K562 (cell line): ENCODE results near the gene TMEM108. TPM values are rescaled to one million over a fixed set of nuclear protein-coding genes. Genes with fewer than 3 reads are reported as not detected.

Source experiments
- ATAC-seq: fragments of 200-7000 bp; cut with Tn5 transposase; 3 replicates; pipeline ENCODE4 v1.9.1; 2020; ENCODE audit warnings: moderate library complexity
- BruUV-seq: library from RNA; stranded (reverse); fragments of 400-500 nt; replicated peaks from 2 replicates; lab custom pipeline; 2021; lab: Mats Ljungman, UMichigan
- CTCF ChIA-PET: fragments of 300-600 bp; formaldehyde crosslinking; extraction: SDS; loops from one replicate; lab custom pipeline; 2021; ENCODE audit warnings: low intra/inter-chr PET ratio; lab: Yijun Ruan, JAX
- POLR2A ChIA-PET: fragments of 300-600, 350-650 bp; sonication (Branson Sonifier 250); formaldehyde crosslinking; extraction: SDS; loops from one replicate; lab custom pipeline; 2021; ENCODE audit warnings: antibody characterized with exemption, inconsistent platforms; lab: Yijun Ruan, JAX
- DNase-seq, 4 experiments: peaks; one replicate each; pipeline versions ENCODE4 v3.0.0 to v3.0.0-alpha.2; 2011 to 2018; ENCODE audit warnings: low spot score in 3 of 4, mixed read lengths in 3 of 4; ENCODE audit errors: extremely low read depth in 1 of 4
- FAIRE-seq: peaks from 2 replicates; lab custom pipeline; 2011; peaks lifted over from hg19 to GRCh38; lab: Jason Lieb, UNC
- H2AFZ ChIP-seq: 2 replicates; pipeline ENCODE4 v1.6.0; 2011; ENCODE audit warnings: low read depth, low read length, control low read depth, inconsistent platforms
- H3K27ac ChIP-seq: fragments of 200-600 bp; 3 replicates; pipeline ENCODE4 v1.8.0; 2011; ENCODE audit warnings: low read depth, mild to moderate bottlenecking, control low read depth, inconsistent platforms, low read length, moderate library complexity, mixed read lengths; ENCODE audit errors: extremely low read depth
- H3K27me3 ChIP-seq, 2 experiments: fragments of 300-600 bp in 1 of 2; 2 replicates in 1 of 2; 3 replicates in 1 of 2; pipeline versions ENCODE4 v1.6.0 to v1.8.0; 2011; ENCODE audit warnings: inconsistent platforms in 2 of 2, low read length in 2 of 2, mild to moderate bottlenecking in 1 of 2, mixed read lengths in 1 of 2, moderate library complexity in 1 of 2; ENCODE audit not compliant: control insufficient read depth in 2 of 2, insufficient read depth in 2 of 2
- H3K36me3 ChIP-seq: fragments of 300-600 bp; 3 replicates; pipeline ENCODE4 v1.8.0; 2011; ENCODE audit warnings: mild to moderate bottlenecking, low read length, inconsistent platforms; ENCODE audit not compliant: control insufficient read depth, insufficient read depth
- H3K4me1 ChIP-seq, 2 experiments: fragments of 200-600 bp in 1 of 2; replicated peaks in 1 of 2; 2 replicates in 1 of 2; 3 replicates in 1 of 2; pipeline versions ENCODE4 v1.5.1 to v1.8.0; 2011; ENCODE audit warnings: inconsistent platforms in 2 of 2, low read length in 2 of 2, mild to moderate bottlenecking in 1 of 2, mixed read lengths in 1 of 2, moderate library complexity in 1 of 2; ENCODE audit not compliant: control insufficient read depth in 2 of 2, insufficient read depth in 2 of 2
- H3K4me2 ChIP-seq: 2 replicates; pipeline ENCODE4 v1.6.1; 2011; ENCODE audit warnings: low read length, control low read depth, inconsistent platforms, mixed read lengths; ENCODE audit not compliant: insufficient read depth
- H3K4me3 ChIP-seq: fragments of 200-600 bp; sonication (generic), shearing (Covaris generic); 2 replicates; pipeline ENCODE4 v1.5.1; 2016; ENCODE audit warnings: control low read depth, inconsistent platforms
- H3K79me2 ChIP-seq: fragments of 200-600 bp; 3 replicates; pipeline ENCODE4 v1.8.0; 2011; ENCODE audit warnings: low read length, inconsistent platforms; ENCODE audit not compliant: control insufficient read depth, insufficient read depth
- H3K9ac ChIP-seq, 2 experiments: 2 replicates each; pipeline versions ENCODE4 v1.6.0 to v1.6.1; 2011; ENCODE audit warnings: low read depth in 2 of 2, low read length in 2 of 2, control low read depth in 1 of 2, inconsistent platforms in 1 of 2, mild to moderate bottlenecking in 1 of 2, mixed read lengths in 1 of 2; ENCODE audit not compliant: insufficient read depth in 1 of 2
- H3K9me1 ChIP-seq: one replicate; pipeline ENCODE4 v1.6.0; 2011; ENCODE audit warnings: inconsistent platforms, mild to moderate bottlenecking, low read length, moderate library complexity; ENCODE audit not compliant: control insufficient read depth, insufficient read depth
- H3K9me3 ChIP-seq: replicated peaks from 2 replicates; pipeline ENCODE4 v1.5.1; 2011; ENCODE audit warnings: low read depth, low read length, inconsistent platforms; ENCODE audit not compliant: control insufficient read depth, insufficient read depth
- H4K20me1 ChIP-seq: replicated peaks from 2 replicates; pipeline ENCODE4 v1.6.1; 2011; ENCODE audit warnings: low read length, inconsistent platforms, mixed read lengths; ENCODE audit not compliant: control insufficient read depth, insufficient read depth
- ETS2 ChIP-seq: IDR thresholded peaks from 2 replicates; pipeline ENCODE4 v1.6.1; 2016; ENCODE audit warnings: borderline replicate concordance, missing genetic modification characterization, mild to moderate bottlenecking, moderate library complexity, missing compliant biosample characterization; ENCODE audit not compliant: poor library complexity, severe bottlenecking
- KAT2B ChIP-seq: IDR thresholded peaks from one replicate; pipeline ENCODE4 v1.6.1; 2012; ENCODE audit warnings: low read depth, mild to moderate bottlenecking, control low read depth, inconsistent platforms, low read length, moderate library complexity
- KDM5B ChIP-seq: fragments of 200-600 bp; sonication (generic); IDR thresholded peaks from 2 replicates; pipeline ENCODE4 v1.6.1; 2012; ENCODE audit warnings: low read depth, mild to moderate bottlenecking, moderate library complexity, low read length, control low read depth, inconsistent platforms; ENCODE audit not compliant: insufficient replicate concordance
- MIER1 ChIP-seq: fragments of 450-650 bp; IDR thresholded peaks from 2 replicates; pipeline ENCODE4 v1.6.1; 2016; ENCODE audit warnings: antibody characterized with exemption, mild to moderate bottlenecking, low read depth
- NFATC3 ChIP-seq: fragments of 450-650 bp; IDR thresholded peaks from 2 replicates; pipeline ENCODE4 v1.6.1; 2017; ENCODE audit warnings: mild to moderate bottlenecking
- POLR2B ChIP-seq: fragments of 450-650 bp; IDR thresholded peaks from 2 replicates; pipeline ENCODE4 v1.6.1; 2018; ENCODE audit warnings: low read depth; ENCODE audit not compliant: partially characterized antibody
- PURB ChIP-seq: sonication (generic); formaldehyde crosslinking; IDR thresholded peaks from 2 replicates; pipeline ENCODE4 v1.9.0; 2021; ENCODE audit warnings: low read depth, mild to moderate bottlenecking, missing genetic modification reagents
- RBFOX2 ChIP-seq: fragments of 200-400 bp; formaldehyde crosslinking; IDR thresholded peaks from 2 replicates; pipeline ENCODE4 v1.6.1; 2017; ENCODE audit warnings: low read depth, mild to moderate bottlenecking, low read length, moderate library complexity
- RBM39 ChIP-seq: fragments of 200-400 bp; formaldehyde crosslinking; optimal IDR thresholded peaks from 2 replicates; pipeline ENCODE3; 2018; ENCODE audit warnings: low read depth, low read length
- SNIP1 ChIP-seq: fragments of 450-650 bp; IDR thresholded peaks from 2 replicates; pipeline ENCODE4 v1.7.1; 2017; ENCODE audit warnings: low read depth, mild to moderate bottlenecking
- ZNF263 ChIP-seq: sonication (generic); formaldehyde crosslinking; IDR thresholded peaks from 2 replicates; pipeline ENCODE4 v1.8.0; 2022; ENCODE audit warnings: mild to moderate bottlenecking, missing genetic modification reagents, borderline replicate concordance
- WGBS: fragments of 100-300 bp; shearing (Covaris generic); methylation state at CpG from one replicate; pipeline ENCODE4 v1.1.6; 2016; ENCODE audit warnings: low coverage, mixed read lengths; ENCODE audit not compliant: insufficient coverage; ENCODE audit errors: missing lambda C conversion rate; 5-methylcytosine and 5-hydroxymethylcytosine counted together
- in situ Hi-C: fragments of 300-500 bp; cut with MboI; formaldehyde crosslinking; loops from 4 replicates; pipeline ENCODE4 v1.15.0; 2018; ENCODE audit warnings: inconsistent platforms, mixed read lengths
- intact Hi-C: fragments of 100-400 bp; cut with micrococcal nuclease; formaldehyde crosslinking; loops from 2 replicates; pipeline ENCODE4 v1.14.2; 2022
- polyA plus RNA-seq, 8 experiments: library from polyadenylated mRNA; depleted of rRNA in 4 of 8; stranded (reverse) in 5 of 8; unstranded in 3 of 8; fragments of >200 nt; fragmentation: Nextera tagmentation in 2 of 8; fragmentation: Illumina TruSeq in 1 of 8; extraction: Ambion mirVana in 2 of 8; extraction: Trizol in 1 of 8; gene quantifications; 2 replicates each; pipeline versions ENCODE4 v1.2.1 to v1.2.3, GENCODE V29; 2011 to 2014; ENCODE audit warnings: inconsistent platforms in 1 of 8, missing spikeins in 1 of 8
- total RNA-seq, 7 experiments: library from RNA; depleted of rRNA in 6 of 7; stranded (reverse); fragments of >200 nt in 6 of 7; fragmentation: Illumina TruSeq in 2 of 7; extraction: Trizol in 2 of 7; gene quantifications; 2 replicates each; pipeline versions ENCODE4 v1.2.1 to v1.2.3, GENCODE V29; 2011 to 2021; ENCODE audit warnings: low replicate concordance in 1 of 7
- TF ChIP-seq, protein P1 (sequence below): fragments of 450-650 bp; formaldehyde crosslinking; IDR thresholded peaks from 2 replicates; pipeline ENCODE4 v1.4.0; 2020; ENCODE audit warnings: mild to moderate bottlenecking

The TMEM108 gene
- total and polyA plus RNA-seq, 9 of the 15 experiments (the other 6 are each of a cell fraction or from before 2014, with no cell fraction given): 0.65 to 11.1 (median 3.4) TPM

DNA sequence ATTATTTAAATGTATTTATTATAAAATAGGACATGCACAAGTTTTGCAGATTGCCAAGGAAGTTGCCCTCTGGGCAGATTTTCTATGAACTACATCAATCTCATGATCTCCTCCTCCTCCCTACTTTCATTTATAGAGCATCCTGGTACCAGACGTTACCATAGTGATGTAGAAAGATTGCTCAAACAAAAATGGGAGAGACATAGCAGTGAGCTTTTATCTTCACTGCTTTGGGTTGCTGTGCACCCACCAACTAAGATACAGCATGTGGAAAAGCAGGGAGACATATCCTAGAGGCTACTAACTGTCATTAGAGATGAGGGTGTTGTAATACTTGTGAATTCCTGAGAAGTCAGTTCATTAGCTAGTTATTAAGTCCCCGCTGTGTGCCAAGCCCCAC, 224.1 kb downstream of the TMEM108 start:
- FAIRE-seq: no peak
- 14% methylated on average over 2 of the region's 2 CpGs for WGBS
- no peak overlapping the region for H3K4me2 ChIP-seq
- BruUV-seq: no TSS peak
- H3K9ac ChIP-seq: no peak overlapping the region
- in situ Hi-C loops (no loop called here), intact Hi-C loops (no loop called here)
- no peaks in the 10 kb centered on the region for H4K20me1 ChIP-seq
- no peaks in the 10 kb centered on the region for H3K27me3 ChIP-seq
- POLR2A ChIA-PET: no interaction called here
- DNase-seq: no peak
- no peak for TF ChIP-seq ETS2 (tag)
- no peak for TF ChIP-seq KDM5B
- no peak for TF ChIP-seq NFATC3
- TF ChIP-seq, protein P1, sequence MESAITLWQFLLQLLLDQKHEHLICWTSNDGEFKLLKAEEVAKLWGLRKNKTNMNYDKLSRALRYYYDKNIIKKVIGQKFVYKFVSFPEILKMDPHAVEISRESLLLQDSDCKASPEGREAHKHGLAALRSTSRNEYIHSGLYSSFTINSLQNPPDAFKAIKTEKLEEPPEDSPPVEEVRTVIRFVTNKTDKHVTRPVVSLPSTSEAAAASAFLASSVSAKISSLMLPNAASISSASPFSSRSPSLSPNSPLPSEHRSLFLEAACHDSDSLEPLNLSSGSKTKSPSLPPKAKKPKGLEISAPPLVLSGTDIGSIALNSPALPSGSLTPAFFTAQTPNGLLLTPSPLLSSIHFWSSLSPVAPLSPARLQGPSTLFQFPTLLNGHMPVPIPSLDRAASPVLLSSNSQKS: no peak
- TF ChIP-seq KAT2B: no peak
- TF ChIP-seq ZNF263: no peak
- TF ChIP-seq POLR2B: no peak
- no peak for TF ChIP-seq SNIP1
- no peak for TF ChIP-seq MIER1
- TF ChIP-seq RBFOX2: no peak
- TF ChIP-seq RBM39: no peak
- TF ChIP-seq PURB (CRISPR knock-in tag): no peak
- no peak overlapping the region for H3K4me3 ChIP-seq
- no peaks in the 10 kb centered on the region for H3K9me3 ChIP-seq
- no peaks in the 10 kb centered on the region for H3K36me3 ChIP-seq
- H3K4me1 ChIP-seq: no peaks in the 10 kb centered on the region
- no peak overlapping the region for H2AFZ ChIP-seq
- H3K27ac ChIP-seq: no peak overlapping the region
- no peaks in the 10 kb centered on the region for H3K9me1 ChIP-seq
- ATAC-seq: no peak
- CTCF ChIA-PET: no interaction called here
- H3K79me2 ChIP-seq: no peaks in the 10 kb centered on the region
